CMK (cell line): Measurements from ENCODE around the gene KLHL29.

Experiments used
- DNase-seq: peaks from one replicate; pipeline ENCODE4 v3.0.0-alpha.2; 2010; ENCODE audit warnings: low read depth

The KLHL29 gene

DNA sequence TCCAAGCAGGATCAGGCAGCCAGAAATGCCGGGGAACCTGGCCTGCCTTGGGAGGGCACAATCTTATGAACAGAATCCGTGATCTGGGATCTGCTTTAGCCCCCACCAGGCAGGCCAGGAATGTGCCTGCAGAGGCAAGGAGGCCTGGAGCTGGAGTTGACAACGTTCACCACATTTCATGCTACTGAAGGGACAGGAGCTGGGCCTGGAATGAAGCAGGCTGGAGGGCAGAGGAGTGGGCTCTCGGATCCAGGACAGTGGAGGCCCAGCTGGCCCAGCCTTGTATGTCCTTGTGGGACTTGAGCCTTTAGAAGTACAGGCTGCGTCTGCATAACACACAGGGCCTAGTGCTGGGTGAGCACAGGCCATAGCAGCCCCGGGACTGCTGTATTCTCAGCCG is 91.8 kb downstream of the KLHL29 start:
- no peak for DNase-seq

GRCh38 chr2:23477392-23477791 is 92.4 kb downstream of the KLHL29 start:
- no peak for DNase-seq

DNA sequence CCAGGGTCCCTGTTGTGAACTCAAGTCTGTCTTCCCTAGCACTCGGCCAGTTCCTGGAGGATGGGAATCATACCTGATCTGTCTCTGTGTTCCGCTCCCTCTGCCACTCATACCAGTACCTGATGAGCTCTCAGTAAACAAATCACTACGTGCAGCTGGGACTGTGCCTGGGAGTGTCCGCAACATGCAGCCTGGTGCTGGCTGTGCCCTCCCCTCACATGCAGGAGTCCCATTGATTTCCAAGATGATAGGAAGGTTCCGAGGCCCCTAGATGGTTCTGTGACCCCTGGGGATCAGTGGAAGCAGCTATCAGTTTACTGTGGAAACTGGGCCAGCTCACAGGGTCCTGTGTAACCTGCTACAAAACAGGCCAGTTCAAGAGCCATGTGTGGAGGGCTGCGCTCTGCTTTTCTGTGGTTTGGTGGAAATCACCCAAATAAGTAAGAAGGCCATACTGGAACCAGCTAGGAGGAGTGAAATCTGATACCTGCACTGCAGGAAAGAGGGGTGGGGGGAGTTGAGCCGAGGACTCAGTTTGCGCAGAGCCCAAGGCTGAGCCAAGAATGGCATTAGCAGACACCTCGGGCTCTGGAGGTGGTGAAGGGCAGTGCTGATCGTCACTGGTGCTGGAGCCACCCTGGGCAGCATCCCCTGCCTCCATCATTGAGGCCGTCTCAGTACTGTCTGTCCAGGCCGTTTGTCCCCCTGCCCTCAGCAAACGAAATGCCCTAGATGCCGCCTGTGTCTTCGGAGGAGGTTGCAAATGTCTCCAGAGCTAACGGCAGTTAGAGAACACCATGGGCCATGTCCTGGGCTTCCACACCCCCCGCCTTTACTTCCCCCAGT is 93.3 kb downstream of the KLHL29 start:
- no peak for DNase-seq

DNA sequence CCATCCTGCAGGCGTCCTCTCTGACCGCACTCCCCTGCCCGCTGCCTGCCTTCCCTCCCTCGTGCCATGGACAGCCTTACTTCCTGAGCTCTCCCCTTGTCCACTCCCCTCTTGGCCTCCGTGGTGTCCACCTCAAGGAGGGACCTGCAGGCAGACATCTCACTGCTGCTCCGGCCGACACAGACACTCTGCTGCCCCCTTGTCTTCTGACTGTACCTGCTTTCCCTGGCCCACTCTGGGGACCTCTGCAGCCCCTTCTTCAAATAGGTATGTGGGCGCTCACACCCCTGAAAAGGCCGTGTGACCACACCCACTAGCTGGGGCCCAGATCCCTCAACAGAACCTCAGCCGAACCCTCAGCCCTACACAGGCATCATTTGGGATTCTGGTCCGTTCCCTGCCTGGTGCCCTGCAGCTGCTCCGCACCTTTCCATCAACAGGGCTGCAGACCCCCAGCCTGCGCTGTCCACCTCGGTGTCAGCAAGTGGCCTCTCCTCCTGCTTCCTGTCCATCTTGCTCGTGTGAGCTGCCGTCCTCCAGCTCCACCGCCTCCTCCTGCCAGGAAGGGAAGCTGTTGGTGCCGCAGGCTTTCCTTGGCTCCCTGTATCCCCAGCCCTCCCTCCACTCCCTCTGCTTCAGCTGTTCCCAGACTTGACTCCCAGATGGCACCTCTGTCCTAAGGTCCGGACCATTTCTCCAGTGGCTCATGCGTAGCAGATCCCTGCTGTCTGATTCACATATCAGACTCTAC is 94.1 kb downstream of the KLHL29 start:
- DNase-seq, result no peak

DNA sequence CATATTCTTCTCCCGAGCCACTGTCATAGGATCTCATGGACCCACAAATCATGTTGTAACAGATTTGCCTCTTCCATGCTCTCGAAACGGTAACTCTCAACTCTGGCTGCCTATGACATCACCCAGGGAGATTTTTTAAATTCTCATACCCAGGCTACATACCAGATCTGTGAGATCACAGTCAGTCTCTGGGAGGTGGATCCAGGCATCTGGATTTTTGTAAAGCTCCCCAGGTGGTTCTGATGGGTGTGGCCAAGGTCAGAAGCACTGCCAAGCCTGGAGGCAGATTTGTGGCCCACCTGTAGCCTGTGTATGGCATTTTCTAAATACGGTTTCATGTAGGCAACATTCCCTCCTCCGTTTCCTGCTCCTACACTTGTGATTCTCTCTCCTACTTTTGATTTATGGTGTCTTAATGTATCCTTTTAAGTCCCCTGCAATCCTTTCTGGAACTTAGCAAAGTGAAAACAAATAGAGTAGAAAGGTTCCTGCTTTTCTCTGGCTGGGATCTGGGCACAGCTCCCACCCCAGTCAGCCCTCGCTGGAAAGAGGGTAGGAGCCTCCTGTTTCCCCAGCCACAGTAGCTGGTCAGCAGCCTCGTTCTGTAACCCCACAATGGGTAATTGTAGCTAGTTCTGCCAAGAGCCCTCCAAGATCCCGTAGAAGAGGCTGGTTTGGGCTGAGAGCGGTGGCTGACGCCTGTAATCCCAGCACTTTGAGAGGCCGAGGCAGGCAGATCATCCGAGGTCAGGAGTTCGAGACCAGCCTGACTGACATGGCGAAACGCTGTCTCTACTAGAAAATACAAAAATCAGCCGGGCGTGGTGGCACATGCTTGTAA is 96.2 kb downstream of the KLHL29 start:
- DNase-seq, result no peak

GRCh38 chr2:23482188-23482587 is 97.2 kb downstream of the KLHL29 start:
- no peak for DNase-seq

- DNase-seq, result no peak
Observed at GRCh38 chr2:23482607-23483006, 97.6 kb downstream of the KLHL29 start.

DNA sequence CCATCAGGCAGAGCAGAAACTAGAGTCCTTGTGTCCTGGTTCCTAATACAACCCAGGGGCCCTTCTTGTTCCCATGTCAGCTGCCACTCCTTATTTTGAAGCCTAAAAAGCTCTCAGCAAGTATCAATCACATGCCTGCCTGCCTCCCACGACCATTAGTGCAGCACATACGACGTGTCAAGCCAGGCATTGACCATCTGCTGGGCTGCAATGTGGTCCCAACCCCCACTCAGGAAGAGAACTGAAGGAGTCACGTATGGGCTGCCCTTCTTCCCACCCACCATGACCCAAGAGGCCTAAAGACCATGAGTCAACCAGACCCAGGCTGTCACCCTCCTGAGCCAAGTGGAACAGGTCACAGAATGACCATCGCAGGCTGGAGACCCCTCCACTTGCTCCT is 98.8 kb downstream of the KLHL29 start:
- DNase-seq, result no peak

DNA sequence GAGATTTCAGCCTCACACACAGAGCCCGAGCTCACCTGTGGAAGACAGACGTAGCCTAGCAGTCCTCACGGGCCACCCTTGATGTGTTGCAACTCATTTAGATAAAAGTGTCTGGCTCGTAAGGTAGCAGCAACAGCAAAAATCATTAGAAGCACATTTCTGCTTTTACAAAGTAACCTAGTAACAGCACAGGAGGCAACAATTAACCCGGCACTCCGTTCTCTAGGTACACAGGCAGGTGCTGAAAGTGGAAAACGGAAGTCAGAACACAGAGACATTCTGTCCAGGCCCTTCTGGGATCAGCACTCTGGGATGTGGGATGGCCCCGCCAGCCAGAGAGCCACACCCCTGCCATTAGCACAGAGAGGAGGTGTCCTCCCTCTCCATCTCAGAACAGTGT is 99.3 kb downstream of the KLHL29 start:
- DNase-seq, result no peak

GRCh38 chr2:23484767-23485166 is 99.8 kb downstream of the KLHL29 start:
- DNase-seq, result no peak

DNA sequence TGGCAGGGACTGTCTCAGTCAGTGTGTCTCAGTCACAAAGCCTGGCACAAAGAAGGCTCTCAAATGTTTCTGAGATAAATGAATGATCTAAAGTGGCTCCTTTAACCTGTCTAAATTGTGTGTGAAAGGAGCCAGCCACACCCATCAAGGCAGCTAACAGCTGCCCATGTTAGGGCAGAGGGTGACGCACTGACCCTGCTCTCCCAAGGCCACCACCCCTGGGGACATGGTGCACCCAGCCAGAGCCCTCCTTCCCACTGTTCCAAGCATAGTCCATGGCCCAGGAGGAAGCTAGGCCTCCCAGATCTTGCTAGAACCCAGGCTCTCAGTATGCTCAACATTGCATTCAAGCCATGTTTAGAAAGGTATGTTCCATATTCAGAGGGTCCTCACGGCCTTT is 100.3 kb downstream of the KLHL29 start:
- no peak for DNase-seq

DNA sequence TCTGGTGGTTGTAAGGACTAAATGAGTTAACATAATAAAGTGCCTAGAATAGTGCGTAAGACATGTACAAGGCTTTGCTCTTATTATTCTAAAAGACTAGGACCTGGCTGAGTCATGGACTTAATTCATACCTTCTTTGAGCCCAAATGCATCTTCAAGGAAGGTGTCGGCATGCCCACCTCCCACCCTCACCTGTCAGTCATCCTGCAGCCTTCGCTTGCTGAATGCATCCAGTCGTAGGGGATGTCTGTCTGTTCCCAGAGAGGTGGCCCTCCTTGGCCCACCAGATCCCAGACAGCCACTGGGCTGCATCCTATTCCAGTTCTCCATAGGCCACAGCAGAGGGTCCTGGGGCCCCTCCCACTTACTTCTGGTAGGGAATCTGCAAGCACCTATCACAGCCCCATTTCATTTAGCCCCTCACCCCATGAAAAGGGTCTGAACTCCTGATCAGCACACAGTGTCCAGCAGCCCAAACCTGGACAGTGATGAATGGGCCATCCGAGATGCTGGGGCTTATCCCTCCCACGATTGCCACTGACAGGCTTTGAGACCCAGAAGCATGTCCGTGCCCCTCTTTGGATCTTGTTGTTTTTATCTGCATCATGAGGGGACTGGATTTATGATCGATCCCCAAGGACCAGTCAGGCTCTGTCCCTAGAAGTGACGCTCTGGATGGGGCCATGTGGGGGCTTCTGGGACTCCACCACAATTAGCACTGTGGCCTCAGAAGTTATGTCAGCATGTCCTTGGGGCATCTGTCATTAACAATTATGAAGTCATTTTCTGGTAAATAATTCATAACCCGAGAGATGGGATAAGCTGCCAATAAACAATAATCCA is 101.1 kb downstream of the KLHL29 start:
- no peak for DNase-seq

DNA sequence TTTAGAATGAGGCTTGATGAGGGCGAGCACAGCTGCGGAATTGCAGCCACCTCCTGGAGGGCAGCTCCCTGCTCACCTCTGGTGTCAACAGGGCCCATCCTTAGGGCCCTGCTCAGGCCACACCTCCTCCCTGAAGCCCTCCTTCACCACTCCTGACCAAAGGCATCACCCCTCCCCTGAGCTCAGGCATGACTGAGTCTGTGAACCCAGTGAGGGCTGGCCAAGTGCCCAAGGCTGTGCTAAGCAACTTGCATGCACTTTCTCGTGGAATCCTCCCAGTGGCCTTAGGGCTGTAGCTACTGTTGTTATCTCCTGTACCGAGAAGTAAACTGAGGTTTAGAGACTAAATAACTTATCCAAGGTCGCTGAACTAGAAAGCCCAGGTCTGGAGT is 101.7 kb downstream of the KLHL29 start:
- no peak for DNase-seq

DNA sequence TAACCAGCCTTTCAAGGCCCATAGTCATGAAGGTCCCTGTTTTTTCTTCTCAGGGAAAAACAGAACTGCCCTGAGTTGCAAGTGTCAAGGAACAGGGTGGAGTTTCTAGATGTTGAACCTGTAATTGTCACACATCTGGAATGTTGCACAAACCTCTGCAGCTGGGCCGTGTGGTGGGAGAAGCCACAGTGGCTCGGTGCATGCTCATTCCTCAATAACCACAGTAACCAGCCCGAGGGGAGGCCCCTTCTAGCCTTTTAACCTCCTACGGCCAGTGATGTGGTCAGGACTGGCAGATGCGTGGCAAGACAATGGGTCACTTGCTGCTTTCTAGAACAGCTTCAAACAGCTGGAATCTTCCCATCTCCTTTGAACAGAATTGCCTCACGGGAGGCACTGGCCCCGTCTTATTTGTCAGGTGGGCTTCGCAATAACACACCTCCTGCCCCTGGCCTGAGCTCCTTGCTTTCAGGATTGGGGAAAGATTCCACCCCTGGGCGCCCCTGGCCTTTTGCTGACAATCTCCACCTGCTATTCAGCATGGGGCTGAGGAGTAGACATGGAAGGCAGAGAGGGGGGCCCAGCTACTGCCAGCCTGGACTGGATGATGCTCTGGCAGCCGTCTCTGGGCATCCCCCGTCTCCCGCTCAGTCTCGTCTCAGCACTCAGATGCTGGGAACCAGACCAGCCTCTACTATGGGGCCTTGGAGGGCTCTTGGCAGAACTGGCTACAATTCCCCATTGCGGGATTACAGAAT is 102.9 kb downstream of the KLHL29 start:
- DNase-seq, result no peak

DNA sequence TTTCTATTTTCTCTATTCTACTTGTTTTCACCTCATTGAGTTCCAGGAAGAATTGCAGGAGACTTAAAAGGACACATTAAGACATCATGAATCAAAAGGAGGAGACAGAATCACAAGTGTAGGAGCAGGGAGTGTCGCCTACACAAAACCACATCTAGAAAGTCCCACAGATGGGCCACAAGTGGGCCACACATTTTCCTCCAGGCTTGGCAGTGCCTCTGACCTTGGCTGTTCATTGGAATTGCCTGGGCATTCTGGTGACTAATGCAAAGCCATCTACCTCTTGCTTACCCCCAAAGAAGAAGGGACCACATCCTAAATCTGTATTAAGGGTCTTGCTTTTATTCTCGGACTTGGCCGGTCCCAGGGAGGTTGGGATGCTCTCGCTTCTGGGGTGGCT is 103.6 kb downstream of the KLHL29 start:
- no peak for DNase-seq

DNA sequence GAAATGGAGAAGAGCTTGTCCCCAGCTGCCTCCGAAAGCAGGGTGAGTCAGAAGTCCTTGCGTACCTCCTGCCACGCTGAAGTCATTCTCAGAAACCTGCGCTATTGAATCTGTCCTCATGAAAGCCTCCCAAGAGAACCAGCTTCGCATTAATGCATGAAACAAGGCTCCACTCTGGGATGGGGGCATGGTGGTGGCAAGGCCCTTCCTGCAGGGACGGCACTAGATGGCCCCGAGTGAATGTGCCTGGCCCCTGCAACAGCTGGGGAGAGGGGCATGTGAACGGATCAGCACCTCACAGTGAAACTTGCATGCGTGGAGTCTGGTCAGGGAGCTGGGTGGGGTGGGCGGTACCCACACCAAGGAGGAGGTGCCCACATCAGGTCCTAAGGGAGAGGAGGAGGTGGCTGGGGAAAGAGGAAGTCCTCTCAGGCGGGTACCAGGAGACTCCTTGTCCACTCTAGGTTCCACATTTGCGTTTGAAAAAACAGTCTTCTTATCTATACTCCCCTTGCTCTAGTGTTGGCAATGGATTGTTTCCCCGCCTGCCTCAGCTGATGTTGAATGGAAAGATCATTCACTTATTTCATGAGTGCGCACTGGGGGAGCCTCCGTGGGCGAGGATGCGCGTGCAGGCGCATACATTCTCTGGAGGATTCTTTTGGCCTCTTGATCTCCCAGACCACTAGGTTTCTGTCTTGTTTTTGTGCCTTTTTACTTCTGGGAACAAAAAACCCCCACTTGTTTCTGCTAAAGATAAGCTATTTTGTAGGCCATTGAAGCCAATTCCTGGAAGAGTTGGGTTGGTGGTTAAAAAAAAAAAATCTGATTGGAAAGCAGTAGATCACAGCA is 104.7 kb downstream of the KLHL29 start:
- no peak for DNase-seq

- DNase-seq, result no peak
Observed at GRCh38 chr2:23491591-23492336, 106.8 kb downstream of the KLHL29 start.

GRCh38 chr2:23492337-23492675 is 107.3 kb downstream of the KLHL29 start:
- DNase-seq, result no peak

GRCh38 chr2:23492921-23493320 is 107.9 kb downstream of the KLHL29 start:
- no peak for DNase-seq
